ENCODE measurements around the gene SLC22A15. TPM values are rescaled to one million over a fixed set of nuclear protein-coding genes. Genes with fewer than 3 reads are reported as not detected.

The SLC22A15 gene
- total and polyA plus RNA-seq, 2 donors (not counting 1 experiment from before 2014, with no cell fraction given): 4.9 to 21.0 TPM

DNA sequence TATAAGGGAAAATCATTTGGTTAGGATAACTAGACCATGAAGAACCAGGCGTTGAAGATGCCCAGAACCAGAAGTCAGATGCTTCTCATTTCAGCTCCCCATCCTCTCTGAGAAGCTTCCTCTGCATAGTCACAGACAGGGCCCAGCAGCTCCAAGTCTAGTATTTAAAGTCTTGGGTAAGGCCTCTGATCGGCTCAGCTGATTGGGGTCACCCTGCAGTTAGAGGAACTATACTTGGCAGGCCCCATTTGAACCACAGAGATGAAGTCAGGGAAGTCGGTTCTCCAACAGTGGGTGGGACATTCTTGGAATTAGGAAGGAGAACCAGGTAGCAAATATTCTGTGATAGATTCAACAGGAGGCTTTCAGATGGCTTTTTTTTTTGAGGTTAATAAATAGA lies 48.3 kb downstream of the SLC22A15 start:
- Histone ChIP-seq H3K79me2 (ENCODE audit: control insufficient read depth, insufficient read depth, low read length) (no peaks in the 10 kb centered on the region), H3K27me3 (ENCODE audit: control insufficient read depth, insufficient read depth, low read length) (no peaks in the 10 kb centered on the region), H3K4me2 (ENCODE audit: extremely low read depth, insufficient read depth, low read length) (no peak overlapping the region), H3K4me3 (replicated peaks in 1 of 4; ENCODE audit: control extremely low read depth in 1 of 4, insufficient read depth in 1 of 4, low read depth in 3 of 4, low read length in 4 of 4) (no peak overlapping the region), H3K27ac (ENCODE audit: insufficient read depth, low read length) (no peak overlapping the region), H3K36me3 (ENCODE audit: control insufficient read depth, insufficient read depth, low read length) (no peaks in the 10 kb centered on the region), H2AFZ (ENCODE audit: low read length) (no peak overlapping the region), H4K20me1 (ENCODE audit: control insufficient read depth, extremely low read depth, insufficient read depth, low read length) (no peaks in the 10 kb centered on the region), H3K9ac (ENCODE audit: insufficient read depth, low read length) (no peak overlapping the region), H3K4me1 (ENCODE audit: control insufficient read depth, extremely low read depth, insufficient read depth, low read length) (no peaks in the 10 kb centered on the region), H3K9me3 (ENCODE audit: control insufficient read depth, insufficient read depth, low read depth, low read length) (no peaks in the 10 kb centered on the region)
- no peak for DNase-seq (ENCODE audit: low read depth in 2 of 2)
- no peak for TF ChIP-seq EZH2 (IDR thresholded peaks at IDR 0.05; ENCODE audit: low read length, missing control alignments)
- TF ChIP-seq, protein P1, sequence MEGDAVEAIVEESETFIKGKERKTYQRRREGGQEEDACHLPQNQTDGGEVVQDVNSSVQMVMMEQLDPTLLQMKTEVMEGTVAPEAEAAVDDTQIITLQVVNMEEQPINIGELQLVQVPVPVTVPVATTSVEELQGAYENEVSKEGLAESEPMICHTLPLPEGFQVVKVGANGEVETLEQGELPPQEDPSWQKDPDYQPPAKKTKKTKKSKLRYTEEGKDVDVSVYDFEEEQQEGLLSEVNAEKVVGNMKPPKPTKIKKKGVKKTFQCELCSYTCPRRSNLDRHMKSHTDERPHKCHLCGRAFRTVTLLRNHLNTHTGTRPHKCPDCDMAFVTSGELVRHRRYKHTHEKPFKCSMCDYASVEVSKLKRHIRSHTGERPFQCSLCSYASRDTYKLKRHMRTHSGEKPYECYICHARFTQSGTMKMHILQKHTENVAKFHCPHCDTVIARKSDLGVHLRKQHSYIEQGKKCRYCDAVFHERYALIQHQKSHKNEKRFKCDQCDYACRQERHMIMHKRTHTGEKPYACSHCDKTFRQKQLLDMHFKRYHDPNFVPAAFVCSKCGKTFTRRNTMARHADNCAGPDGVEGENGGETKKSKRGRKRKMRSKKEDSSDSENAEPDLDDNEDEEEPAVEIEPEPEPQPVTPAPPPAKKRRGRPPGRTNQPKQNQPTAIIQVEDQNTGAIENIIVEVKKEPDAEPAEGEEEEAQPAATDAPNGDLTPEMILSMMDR (conservative IDR thresholded peaks at IDR 0.05 in 1 of 2, IDR thresholded peaks at IDR 0.05 in 1 of 2; ENCODE audit: low read depth in 1 of 2, low read length in 2 of 2): no peak

DNA sequence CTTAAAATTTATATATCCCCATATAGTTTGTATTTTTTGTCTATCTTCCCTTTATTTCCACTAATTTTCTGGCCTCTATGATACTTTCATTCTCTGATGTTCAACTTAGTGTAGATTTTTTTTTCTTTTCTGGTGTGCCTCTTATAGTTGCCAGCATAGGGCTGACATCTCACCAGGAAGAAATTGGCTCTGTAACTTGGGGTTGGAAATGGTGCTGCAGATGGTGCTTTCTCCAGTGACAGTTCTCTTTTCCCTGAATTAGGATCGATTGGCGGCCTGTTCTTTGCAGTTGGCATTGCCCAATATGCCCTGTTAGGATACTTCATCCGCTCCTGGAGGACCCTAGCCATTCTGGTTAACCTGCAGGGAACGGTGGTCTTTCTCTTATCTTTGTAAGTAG lies 50.3 kb downstream of the SLC22A15 start:
- H3K27ac ChIP-seq (ENCODE audit: insufficient read depth, low read length): no peak overlapping the region
- H3K9ac ChIP-seq (ENCODE audit: insufficient read depth, low read length): no peak overlapping the region
- no peaks in the 10 kb centered on the region for H3K4me1 ChIP-seq (ENCODE audit: control insufficient read depth, extremely low read depth, insufficient read depth, low read length)
- H3K4me3 ChIP-seq (replicated peaks in 1 of 4; ENCODE audit: control extremely low read depth in 1 of 4, insufficient read depth in 1 of 4, low read depth in 3 of 4, low read length in 4 of 4): no peak overlapping the region
- no peak for DNase-seq (ENCODE audit: low read depth in 2 of 2)
- no peak overlapping the region for H2AFZ ChIP-seq (ENCODE audit: low read length)
- H4K20me1 ChIP-seq (ENCODE audit: control insufficient read depth, extremely low read depth, insufficient read depth, low read length): no peaks in the 10 kb centered on the region
- no peaks in the 10 kb centered on the region for H3K79me2 ChIP-seq (ENCODE audit: control insufficient read depth, insufficient read depth, low read length)
- no peaks in the 10 kb centered on the region for H3K9me3 ChIP-seq (ENCODE audit: control insufficient read depth, insufficient read depth, low read depth, low read length)
- H3K36me3 ChIP-seq (ENCODE audit: control insufficient read depth, insufficient read depth, low read length): no peaks in the 10 kb centered on the region
- no peak for TF ChIP-seq EZH2 (IDR thresholded peaks at IDR 0.05; ENCODE audit: low read length, missing control alignments)
- TF ChIP-seq, protein P1 (conservative IDR thresholded peaks at IDR 0.05 in 1 of 2, IDR thresholded peaks at IDR 0.05 in 1 of 2; ENCODE audit: low read depth in 1 of 2, low read length in 2 of 2): no peak
- H3K27me3 ChIP-seq (ENCODE audit: control insufficient read depth, insufficient read depth, low read length): no peaks in the 10 kb centered on the region
- H3K4me2 ChIP-seq (ENCODE audit: extremely low read depth, insufficient read depth, low read length): no peak overlapping the region

DNA sequence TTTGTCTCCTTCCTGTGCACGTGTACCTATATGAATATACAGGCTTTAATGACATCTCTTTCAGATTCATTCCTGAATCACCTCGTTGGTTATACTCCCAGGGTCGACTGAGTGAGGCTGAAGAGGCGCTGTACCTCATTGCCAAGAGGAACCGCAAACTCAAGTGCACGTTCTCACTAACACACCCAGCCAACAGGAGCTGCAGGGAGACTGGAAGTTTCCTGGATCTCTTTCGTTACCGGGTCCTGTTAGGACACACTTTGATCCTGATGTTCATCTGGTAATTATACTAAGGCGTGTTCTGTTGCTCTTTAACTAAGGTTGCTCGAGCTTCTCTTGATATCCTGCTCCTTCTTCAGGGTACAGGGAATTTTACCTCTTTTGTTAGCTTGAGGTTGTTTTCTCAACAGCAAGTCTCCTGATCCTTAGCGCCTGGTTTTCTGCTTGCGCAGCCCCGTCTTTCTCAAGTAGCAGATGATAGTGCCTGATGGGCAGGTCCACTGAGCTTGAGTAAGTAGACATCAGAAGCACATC lies 55.1 kb downstream of the SLC22A15 start:
- TF ChIP-seq, protein P1 (conservative IDR thresholded peaks at IDR 0.05 in 1 of 2, IDR thresholded peaks at IDR 0.05 in 1 of 2; ENCODE audit: low read depth in 1 of 2, low read length in 2 of 2): no peak
- TF ChIP-seq EZH2 (IDR thresholded peaks at IDR 0.05; ENCODE audit: low read length, missing control alignments): no peak

More for the DNA sequence above, 55.1 kb downstream of the SLC22A15 start:
- H3K4me2 ChIP-seq (ENCODE audit: extremely low read depth, insufficient read depth, low read length): no peak overlapping the region
- no peak overlapping the region for H3K27ac ChIP-seq (ENCODE audit: insufficient read depth, low read length)
- H3K4me1 ChIP-seq (ENCODE audit: control insufficient read depth, extremely low read depth, insufficient read depth, low read length): no peaks in the 10 kb centered on the region
- H3K36me3 ChIP-seq (ENCODE audit: control insufficient read depth, insufficient read depth, low read length): no peaks in the 10 kb centered on the region
- no peak overlapping the region for H3K9ac ChIP-seq (ENCODE audit: insufficient read depth, low read length)
- no peaks in the 10 kb centered on the region for H3K27me3 ChIP-seq (ENCODE audit: control insufficient read depth, insufficient read depth, low read length)
- no peaks in the 10 kb centered on the region for H4K20me1 ChIP-seq (ENCODE audit: control insufficient read depth, extremely low read depth, insufficient read depth, low read length)
- no peak for DNase-seq (ENCODE audit: low read depth in 2 of 2)
- H2AFZ ChIP-seq (ENCODE audit: low read length): no peak overlapping the region
- no peaks in the 10 kb centered on the region for H3K79me2 ChIP-seq (ENCODE audit: control insufficient read depth, insufficient read depth, low read length)
- no peaks in the 10 kb centered on the region for H3K9me3 ChIP-seq (ENCODE audit: control insufficient read depth, insufficient read depth, low read depth, low read length)
- H3K4me3 ChIP-seq (replicated peaks in 1 of 4; ENCODE audit: control extremely low read depth in 1 of 4, insufficient read depth in 1 of 4, low read depth in 3 of 4, low read length in 4 of 4): no peak overlapping the region
